H9 (cell line): ENCODE data around the gene ODAD3. TPM values are rescaled to one million over a fixed set of nuclear protein-coding genes. Genes with fewer than 3 reads are reported as not detected.

Experiments used
- DNase-seq: peaks from one replicate; pipeline ENCODE4 v3.0.0-alpha.2; 2017
- H2AFZ ChIP-seq: one replicate; pipeline ENCODE4 v1.6.1; 2013; ENCODE audit warnings: mild to moderate bottlenecking, low read length, control low read depth, moderate library complexity
- H2AK5ac ChIP-seq: 2 replicates; pipeline ENCODE4 v1.6.1; 2013; ENCODE audit warnings: low read length, control low read depth, mixed read lengths; ENCODE audit not compliant: insufficient read length
- H2BK120ac ChIP-seq: one replicate; pipeline ENCODE4 v1.6.1; 2013; ENCODE audit warnings: low read depth, mild to moderate bottlenecking, low read length, control low read depth, inconsistent platforms; ENCODE audit not compliant: poor library complexity, severe bottlenecking
- H2BK12ac ChIP-seq: 2 replicates; pipeline ENCODE4 v1.6.1; 2013; ENCODE audit warnings: low read length, control low read depth, mixed read lengths, low read depth; ENCODE audit not compliant: insufficient read length
- H2BK15ac ChIP-seq: 2 replicates; pipeline ENCODE4 v1.6.1; 2013; ENCODE audit warnings: low read depth, low read length, control low read depth
- H2BK20ac ChIP-seq: one replicate; pipeline ENCODE4 v1.6.1; 2013; ENCODE audit warnings: low read depth, mild to moderate bottlenecking, low read length, control low read depth, inconsistent platforms; ENCODE audit not compliant: poor library complexity, severe bottlenecking
- H2BK5ac ChIP-seq: 2 replicates; pipeline ENCODE4 v1.6.1; 2013; ENCODE audit warnings: low read length, control low read depth, mixed read lengths; ENCODE audit not compliant: insufficient read length
- H3K14ac ChIP-seq: 2 replicates; pipeline ENCODE4 v1.6.1; 2013; ENCODE audit warnings: low read length, control low read depth; ENCODE audit not compliant: insufficient read depth
- H3K18ac ChIP-seq: 2 replicates; pipeline ENCODE4 v1.6.1; 2013; ENCODE audit warnings: low read depth, mild to moderate bottlenecking, mixed read lengths, low read length, control low read depth; ENCODE audit not compliant: insufficient read length
- H3K23ac ChIP-seq: 2 replicates; pipeline ENCODE4 v1.6.1; 2013; ENCODE audit warnings: low read length, control low read depth, mixed read lengths, low read depth; ENCODE audit not compliant: insufficient read length
- H3K23me2 ChIP-seq: 2 replicates; pipeline ENCODE4 v1.6.1; 2013; ENCODE audit warnings: low read depth, mild to moderate bottlenecking, mixed read lengths, low read length, control low read depth; ENCODE audit not compliant: insufficient read length, poor library complexity, severe bottlenecking
- H3K27ac ChIP-seq: 2 replicates; pipeline ENCODE4 v1.5.1; 2013; ENCODE audit warnings: low read length, control low read depth, mixed read lengths, low read depth; ENCODE audit not compliant: insufficient read length
- H3K27me3 ChIP-seq: 2 replicates; pipeline ENCODE4 v1.6.1; 2013; ENCODE audit warnings: low read length, control low read depth, inconsistent platforms; ENCODE audit not compliant: insufficient read depth
- H3K4ac ChIP-seq: 2 replicates; pipeline ENCODE4 v1.6.1; 2013; ENCODE audit warnings: low read depth, mild to moderate bottlenecking, control low read depth, inconsistent platforms, low read length, moderate library complexity
- H3K4me1 ChIP-seq: 2 replicates; pipeline ENCODE4 v1.6.1; 2013; ENCODE audit warnings: low read length, control low read depth, inconsistent platforms; ENCODE audit not compliant: insufficient read depth
- H3K4me2 ChIP-seq: 2 replicates; pipeline ENCODE4 v1.6.1; 2013; ENCODE audit warnings: low read length, control low read depth, mixed read lengths; ENCODE audit not compliant: insufficient read length, insufficient read depth
- H3K56ac ChIP-seq: 2 replicates; pipeline ENCODE4 v1.6.1; 2013; ENCODE audit warnings: low read depth, mild to moderate bottlenecking, mixed read lengths, low read length, control low read depth; ENCODE audit not compliant: insufficient read length
- H3K79me1 ChIP-seq: 2 replicates; pipeline ENCODE4 v1.6.1; 2013; ENCODE audit warnings: low read depth, mild to moderate bottlenecking, moderate library complexity, low read length, control low read depth, inconsistent platforms; ENCODE audit not compliant: insufficient read depth, poor library complexity, severe bottlenecking
- H3K79me2 ChIP-seq: 2 replicates; pipeline ENCODE4 v1.6.1; 2013; ENCODE audit warnings: low read length, control low read depth, inconsistent platforms; ENCODE audit not compliant: insufficient read depth
- H3K9ac ChIP-seq: 2 replicates; pipeline ENCODE4 v1.6.1; 2013; ENCODE audit warnings: low read length, control low read depth, mixed read lengths; ENCODE audit not compliant: insufficient read length; ENCODE audit errors: extremely low read depth
- H3K9me3 ChIP-seq: one replicate; pipeline ENCODE4 v1.6.1; 2013; ENCODE audit warnings: low read depth, low read length, inconsistent platforms; ENCODE audit not compliant: control insufficient read depth
- H3T11ph ChIP-seq: one replicate; pipeline ENCODE4 v1.6.1; 2013; ENCODE audit warnings: mild to moderate bottlenecking, low read length, control low read depth, inconsistent platforms
- H4K20me1 ChIP-seq: one replicate; pipeline ENCODE4 v1.6.1; 2013; ENCODE audit not compliant: control insufficient read depth, insufficient read length, insufficient read depth
- H4K5ac ChIP-seq: 2 replicates; pipeline ENCODE4 v1.6.1; 2013; ENCODE audit warnings: low read depth, mild to moderate bottlenecking, mixed read lengths, low read length, control low read depth; ENCODE audit not compliant: insufficient read length
- H4K8ac ChIP-seq: replicated peaks from 2 replicates; pipeline ENCODE4 v1.6.1; 2013; ENCODE audit warnings: low read length, control low read depth, mixed read lengths, low read depth; ENCODE audit not compliant: insufficient read length
- H4K91ac ChIP-seq: 2 replicates; pipeline ENCODE4 v1.6.1; 2013; ENCODE audit warnings: low read depth, mild to moderate bottlenecking, moderate library complexity, mixed read lengths, low read length, control low read depth; ENCODE audit not compliant: insufficient read length
- H3K27ac Mint-ChIP-seq, 3 experiments: 2 replicates in 2 of 3; 3 replicates in 1 of 3; pipeline ENCODE4 v1.8.0; 2020 to 2021; ENCODE audit warnings: mixed read lengths in 3 of 3, mild to moderate bottlenecking in 1 of 3, moderate library complexity in 1 of 3
- H3K27me3 Mint-ChIP-seq: 2 replicates; pipeline ENCODE4 v1.8.0; 2021; ENCODE audit warnings: low read depth, mild to moderate bottlenecking, moderate library complexity, mixed read lengths
- H3K36me3 Mint-ChIP-seq, 3 experiments: 2 replicates in 2 of 3; 3 replicates in 1 of 3; pipeline ENCODE4 v1.8.0; 2020 to 2021; ENCODE audit warnings: low read depth in 3 of 3, mixed read lengths in 3 of 3; ENCODE audit not compliant: insufficient read depth in 1 of 3
- H3K4me1 Mint-ChIP-seq, 2 experiments: 2 replicates each; pipeline ENCODE4 v1.8.0; 2020; ENCODE audit warnings: mixed read lengths in 2 of 2
- H3K4me3 Mint-ChIP-seq, 2 experiments: 2 replicates in 1 of 2; 3 replicates in 1 of 2; pipeline ENCODE4 v1.8.0; 2020 to 2021; ENCODE audit warnings: mild to moderate bottlenecking in 2 of 2, mixed read lengths in 2 of 2, moderate library complexity in 1 of 2
- H3K9me3 Mint-ChIP-seq, 2 experiments: 2 replicates in 1 of 2; 3 replicates in 1 of 2; pipeline ENCODE4 v1.8.0; 2020; ENCODE audit warnings: mild to moderate bottlenecking in 2 of 2, mixed read lengths in 2 of 2, moderate library complexity in 1 of 2
- CTCF ChIP-seq: fragments of 200-600 bp; sonication (generic); conservative IDR thresholded peaks from 3 replicates; pipeline ENCODE4 v1.8.0; 2021; ENCODE audit warnings: antibody characterized with exemption, mild to moderate bottlenecking
- WGBS: extraction: QIAGEN DNeasy Blood & Tissue Kit; methylation state at CpG from one replicate; pipeline ENCODE4 v1.1.7; 2013; ENCODE audit warnings: missing lambda C conversion rate, low lambda C conversion rate, mixed read lengths; ENCODE audit not compliant: insufficient read length; ENCODE audit errors: extremely low coverage; 5-methylcytosine and 5-hydroxymethylcytosine counted together
- total RNA-seq: library from RNA; stranded (reverse); gene quantifications from 2 replicates; pipeline ENCODE4 v1.2.1, GENCODE V29; 2021

ODAD3 gene
- total RNA-seq, 1 experiment from 2014 or later = 2.5 TPM

GRCh38 chr19:11447347-11448262 is 12.7 kb upstream of the ODAD3 start:
- Histone ChIP-seq H2AK5ac (no peak overlapping the region), H3K79me2 (no peaks in the 10 kb centered on the region), H3K56ac (no peak overlapping the region), H4K8ac (no peak overlapping the region), H3K27ac (no peak overlapping the region), H2BK120ac (no peak overlapping the region), H3K14ac (no peak overlapping the region), H4K5ac (no peak overlapping the region), H3K23me2 (no peaks in the 10 kb centered on the region), H2BK12ac (no peak overlapping the region), H2BK20ac (no peak overlapping the region), H3K79me1 (no peaks in the 10 kb centered on the region), H3K23ac (no peak overlapping the region), H3K27me3 (no peaks in the 10 kb centered on the region), H3T11ph (no peak overlapping the region), H3K4ac (no peak overlapping the region), H2BK5ac (no peak overlapping the region), H3K9ac (no peak overlapping the region), H4K91ac (no peak overlapping the region), H2AFZ (no peak overlapping the region), H2BK15ac (no peak overlapping the region), H3K4me2 (no peak overlapping the region), H4K20me1 (no peaks in the 10 kb centered on the region), H3K18ac (no peak overlapping the region), H3K9me3 (no peaks in the 10 kb centered on the region), H3K4me1 (no peaks in the 10 kb centered on the region)
- DNase-seq = no peak
- no peaks in the 10 kb centered on the region for H3K27me3 Mint-ChIP-seq
- H3K27ac Mint-ChIP-seq = no peak overlapping the region
- peaks cover 9 to 54% (median 52%) of the 10 kb centered on the region in 3 experiments; a peak in 6 of 7 replicates for H3K36me3 Mint-ChIP-seq
- H3K4me3 Mint-ChIP-seq = no peak overlapping the region
- H3K9me3 Mint-ChIP-seq = no peaks in the 10 kb centered on the region; a peak in 1 of 5 replicates
- H3K4me1 Mint-ChIP-seq = peaks cover 9 to 18% of the 10 kb centered on the region in 2 experiments
- no CpG with 5 or more reads among the region's 35 CpGs for WGBS
- no peak for TF ChIP-seq CTCF
